GM12891 (cell line): ENCODE data around the gene OPCML.

ENCODE experiments used
- DNase-seq: peaks from one replicate; pipeline ENCODE4 v3.0.0; 2011; ENCODE audit warnings: low spot score; ENCODE audit not compliant: insufficient read length
- FAIRE-seq: peaks from 2 replicates; lab custom pipeline; 2011; peaks lifted over from hg19 to GRCh38; lab: Jason Lieb, UNC
- PAX5 ChIP-seq: IDR thresholded peaks from 2 replicates; pipeline ENCODE4 v1.6.1; 2011; ENCODE audit warnings: low read length, moderate library complexity, mild to moderate bottlenecking; ENCODE audit not compliant: insufficient read depth, severe bottlenecking
- POLR2A ChIP-seq: IDR thresholded peaks from 2 replicates; pipeline ENCODE4 v1.6.1; 2011; ENCODE audit warnings: low read depth, low read length, control low read depth
- POLR2AphosphoS5 ChIP-seq: IDR thresholded peaks from 2 replicates; pipeline ENCODE4 v1.6.1; 2011; ENCODE audit warnings: low read depth, low read length, control low read depth
- POU2F2 ChIP-seq: IDR thresholded peaks from 2 replicates; pipeline ENCODE4 v1.6.1; 2011; ENCODE audit warnings: low read depth, mild to moderate bottlenecking, control low read depth, low read length, moderate library complexity
- SPI1 ChIP-seq: IDR thresholded peaks from 2 replicates; pipeline ENCODE4 v1.6.1; 2011; ENCODE audit warnings: low read depth, low read length, control low read depth
- TAF1 ChIP-seq: IDR thresholded peaks from 2 replicates; pipeline ENCODE4 v1.6.1; 2011; ENCODE audit warnings: low read depth, low read length, control low read depth

Gene OPCML

GRCh38 chr11:133524488-133524887 is 7.8 kb downstream of the OPCML start:
- FAIRE-seq (no peak), DNase-seq (no peak)
- no peak for TF ChIP-seq PAX5
- TF ChIP-seq POLR2A: no peak
- TF ChIP-seq TAF1: no peak
- TF ChIP-seq SPI1: no peak
- no peak for TF ChIP-seq POU2F2
- no peak for TF ChIP-seq POLR2AphosphoS5

GRCh38 chr11:133522344-133522743 is 10.0 kb downstream of the OPCML start:
- FAIRE-seq (no peak), DNase-seq (no peak)
- TF ChIP-seq POLR2AphosphoS5 (no peak), PAX5 (no peak), SPI1 (no peak), TAF1 (no peak), POLR2A (no peak), POU2F2 (no peak)

GRCh38 chr11:133521502-133521901 is 10.8 kb downstream of the OPCML start:
- TF ChIP-seq TAF1 (no peak), POLR2A (no peak), POLR2AphosphoS5 (no peak), PAX5 (no peak), SPI1 (no peak), POU2F2 (no peak)
- FAIRE-seq: no peak

GRCh38 chr11:133520707-133521106 is 11.6 kb downstream of the OPCML start:
- DNase-seq: no peak
- no peak for FAIRE-seq
- TF ChIP-seq SPI1 (no peak), POLR2AphosphoS5 (no peak), TAF1 (no peak), PAX5 (no peak)

More at GRCh38 chr11:133521502-133521901, 10.8 kb downstream of the OPCML start:
- DNase-seq: no peak

GRCh38 chr11:133519560-133519959 is 12.7 kb downstream of the OPCML start:
- FAIRE-seq (no peak), DNase-seq (no peak)
- TF ChIP-seq PAX5: no peak
- TF ChIP-seq POU2F2: no peak
- no peak for TF ChIP-seq TAF1
- no peak for TF ChIP-seq POLR2AphosphoS5
- TF ChIP-seq POLR2A: no peak
- no peak for TF ChIP-seq SPI1

- FAIRE-seq: no peak
- DNase-seq: no peak
- no peak for TF ChIP-seq POLR2AphosphoS5
- TF ChIP-seq PAX5: no peak
- no peak for TF ChIP-seq POU2F2
- TF ChIP-seq TAF1: no peak
- no peak for TF ChIP-seq SPI1
These were observed 13.5 kb downstream of the OPCML start for GRCh38 chr11:133518702-133519264.

- DNase-seq (no peak), FAIRE-seq (no peak)
- TF ChIP-seq TAF1 (no peak), PAX5 (no peak), POLR2AphosphoS5 (no peak), SPI1 (no peak), POLR2A (no peak), POU2F2 (no peak)
These were observed 15.5 kb downstream of the OPCML start for GRCh38 chr11:133516845-133517244.

- TF ChIP-seq PAX5: no peak
- TF ChIP-seq TAF1: no peak
- no peak for TF ChIP-seq POU2F2
- TF ChIP-seq POLR2A: no peak
- no peak for TF ChIP-seq POLR2AphosphoS5
- no peak for TF ChIP-seq SPI1
- FAIRE-seq: no peak
- no peak for DNase-seq
These were observed 17.2 kb downstream of the OPCML start for GRCh38 chr11:133515107-133515506.

- TF ChIP-seq SPI1 (no peak), POU2F2 (no peak), PAX5 (no peak), TAF1 (no peak), POLR2A (no peak), POLR2AphosphoS5 (no peak)
- no peak for FAIRE-seq
These were observed 22.2 kb downstream of the OPCML start for GRCh38 chr11:133509924-133510697.

GRCh38 chr11:133508468-133508867 is 23.8 kb downstream of the OPCML start:
- FAIRE-seq (no peak), DNase-seq (no peak)
- TF ChIP-seq PAX5: no peak
- no peak for TF ChIP-seq SPI1
- TF ChIP-seq POU2F2: no peak
- TF ChIP-seq POLR2A: no peak
- no peak for TF ChIP-seq POLR2AphosphoS5
- no peak for TF ChIP-seq TAF1

More at GRCh38 chr11:133509924-133510697, 22.2 kb downstream of the OPCML start:
- DNase-seq: no peak
